CD4-positive, alpha-beta T cell (primary cell): ENCODE results near the gene ENGASE. TPM values are rescaled to one million over a fixed set of nuclear protein-coding genes. Genes with fewer than 3 reads are reported as not detected.
A peak's percentile ranks its signal among the peaks of the same experiment; 100 is the strongest.

Experiments used
- ATAC-seq: fragments of 200-7000 bp; cut with Tn5 transposase; one replicate; pipeline ENCODE4 v1.10.0; 2022; ENCODE audit warnings: mild to moderate bottlenecking; ENCODE audit not compliant: poor library complexity
- CTCF ChIA-PET: fragments of 350-600 bp; sonication (Branson Sonifier 250); formaldehyde crosslinking; loops from one replicate; lab custom pipeline; 2021; ENCODE audit warnings: antibody characterized with exemption, inconsistent platforms; lab: Charles Lee
- POLR2A ChIA-PET: fragments of 350-600 bp; sonication (Branson Sonifier 250); formaldehyde crosslinking; loops from one replicate; lab custom pipeline; 2021; ENCODE audit warnings: antibody characterized with exemption, inconsistent platforms; lab: Charles Lee
- DNase-seq, 14 experiments: peaks; one replicate each; pipeline ENCODE4 v3.0.0-alpha.2; 2013 to 2020; ENCODE audit warnings: mixed read lengths in 2 of 14
- H3K27ac ChIP-seq, 2 donors: one replicate each; pipeline versions ENCODE4 v1.5.1 to v1.7.0; 2013; ENCODE audit warnings: low read length in 2 of 2, low read depth in 1 of 2, mild to moderate bottlenecking in 1 of 2
- H3K27me3 ChIP-seq, 2 experiments: 1 replicate in 1 of 2; 2 replicates in 1 of 2; pipeline versions ENCODE4 v1.6.1 to v1.7.0; 2013; ENCODE audit warnings: low read length in 2 of 2, control low read depth in 1 of 2, mild to moderate bottlenecking in 1 of 2, moderate library complexity in 1 of 2; ENCODE audit not compliant: insufficient read depth in 2 of 2, control insufficient read depth in 1 of 2
- H3K36me3 ChIP-seq: one replicate; pipeline ENCODE4 v1.6.1; 2013; ENCODE audit warnings: low read length, control low read depth; ENCODE audit not compliant: insufficient read depth
- H3K4me1 ChIP-seq: one replicate; pipeline ENCODE4 v1.6.1; 2013; ENCODE audit warnings: low read length, control low read depth; ENCODE audit not compliant: insufficient read depth
- H3K4me3 ChIP-seq: one replicate; pipeline ENCODE4 v1.5.1; 2013; ENCODE audit warnings: mild to moderate bottlenecking, low read length, moderate library complexity
- H3K9me3 ChIP-seq, 2 experiments: 1 replicate in 1 of 2; 2 replicates in 1 of 2; pipeline versions ENCODE4 v1.6.1 to v1.7.0; 2013; ENCODE audit warnings: low read length in 2 of 2, mild to moderate bottlenecking in 2 of 2, control low read depth in 1 of 2, moderate library complexity in 1 of 2; ENCODE audit not compliant: control insufficient read depth in 1 of 2, insufficient read depth in 1 of 2
- H3K27ac Mint-ChIP-seq: one replicate; pipeline ENCODE4 v1.8.0; 2020; ENCODE audit warnings: mixed read lengths
- H3K27me3 Mint-ChIP-seq: one replicate; pipeline ENCODE4 v1.8.0; 2021; ENCODE audit warnings: mixed read lengths
- H3K36me3 Mint-ChIP-seq: one replicate; pipeline ENCODE4 v1.8.0; 2021; ENCODE audit warnings: low read depth, mixed read lengths
- H3K4me1 Mint-ChIP-seq: one replicate; pipeline ENCODE4 v1.8.0; 2021; ENCODE audit warnings: low read depth, mixed read lengths
- H3K4me3 Mint-ChIP-seq: one replicate; pipeline ENCODE4 v1.8.0; 2020; ENCODE audit warnings: mild to moderate bottlenecking, mixed read lengths
- H3K9me3 Mint-ChIP-seq: one replicate; pipeline ENCODE4 v1.8.0; 2020; ENCODE audit warnings: mixed read lengths
- CTCF ChIP-seq: fragments of 200-600 bp; IDR thresholded peaks from one replicate; pipeline ENCODE4 v1.8.0; 2022; ENCODE audit warnings: antibody characterized with exemption, mild to moderate bottlenecking
- intact Hi-C, 2 experiments: fragments of 100-400 bp; cut with DNase I in 1 of 2; cut with micrococcal nuclease in 1 of 2; formaldehyde crosslinking; loops; one replicate each; pipeline versions ENCODE4 v1.15.1 to v1.9.0; 2023 to 2025; cut with DNase I, micrococcal nuclease
- total RNA-seq, 174 experiments: library from RNA in 2 of 174; stranded (reverse) in 2 of 174; gene quantifications; one replicate each; pipeline ENCODE4 v1.2.3 and lab custom pipeline; 2021 to 2026

Gene ENGASE
- total RNA-seq, 2 experiments from 2014 or later: 49.8 to 50.9 TPM

GRCh38 chr17:79071161-79071740 lies 3.4 kb upstream of the ENGASE start:
- no peak overlapping the region for H3K27ac ChIP-seq
- Mint-ChIP-seq H3K27ac (no peak overlapping the region), H3K9me3 (no peaks in the 10 kb centered on the region), H3K27me3 (no peaks in the 10 kb centered on the region), H3K4me3 (no peak overlapping the region), H3K4me1 (peaks cover 17% of the 10 kb centered on the region), H3K36me3 (peaks cover 4% of the 10 kb centered on the region)
- POLR2A ChIA-PET: no interaction called here
- no peak for ATAC-seq
- no peak overlapping the region for H3K4me3 ChIP-seq
- no peaks in the 10 kb centered on the region for H3K9me3 ChIP-seq
- CTCF ChIA-PET: no interaction called here
- H3K36me3 ChIP-seq: no peaks in the 10 kb centered on the region
- TF ChIP-seq CTCF: no peak
- no peaks in the 10 kb centered on the region for H3K27me3 ChIP-seq
- intact Hi-C loops: loop anchor here in 1 of 2 experiments (10.0 kb wide), 1 partner anchor 924 kb away; no protein-coding TSS in a partner anchor
- no peak for DNase-seq
- H3K4me1 ChIP-seq: peaks cover 24% of the 10 kb centered on the region

GRCh38 chr17:79072544-79072943 lies 2.1 kb upstream of the ENGASE start:
- no peak overlapping the region for H3K4me3 ChIP-seq
- H3K9me3 ChIP-seq: no peaks in the 10 kb centered on the region
- peaks cover 20% of the 10 kb centered on the region for H3K4me1 Mint-ChIP-seq
- H3K27me3 ChIP-seq: no peaks in the 10 kb centered on the region
- no peaks in the 10 kb centered on the region for H3K9me3 Mint-ChIP-seq
- ATAC-seq (no peak), DNase-seq (peak in 1 of 14 experiments; percentile 18)
- intact Hi-C loops: loop anchor here in 1 of 2 experiments (10.0 kb wide), 1 partner anchor 922 kb away; no protein-coding TSS in a partner anchor
- H3K36me3 Mint-ChIP-seq: peaks cover 4% of the 10 kb centered on the region
- no peak overlapping the region for H3K27ac ChIP-seq
- POLR2A ChIA-PET: no interaction called here
- peaks cover 2% of the 10 kb centered on the region for H3K36me3 ChIP-seq
- no peaks in the 10 kb centered on the region for H3K27me3 Mint-ChIP-seq
- no peak overlapping the region for H3K27ac Mint-ChIP-seq
- no peak for TF ChIP-seq CTCF
- peak overlapping the region; percentile 34 for H3K4me3 Mint-ChIP-seq
- CTCF ChIA-PET: interaction anchor here (1.1 kb wide), 1 partner anchor 15 kb away, joined by 3 read pairs; no protein-coding TSS in a partner anchor
- H3K4me1 ChIP-seq: peaks cover 28% of the 10 kb centered on the region

GRCh38 chr17:79073016-79073705 lies 1.5 kb upstream of the ENGASE start:
- Histone ChIP-seq H3K27ac (no peak overlapping the region), H3K9me3 (no peaks in the 10 kb centered on the region), H3K4me1 (peaks cover 28% of the 10 kb centered on the region), H3K36me3 (peaks cover 4% of the 10 kb centered on the region), H3K27me3 (no peaks in the 10 kb centered on the region), H3K4me3 (no peak overlapping the region)
- Mint-ChIP-seq H3K9me3 (no peaks in the 10 kb centered on the region), H3K27me3 (no peaks in the 10 kb centered on the region), H3K4me3 (peak overlapping the region; percentile 30), H3K4me1 (peaks cover 20% of the 10 kb centered on the region), H3K27ac (no peak overlapping the region), H3K36me3 (peaks cover 4% of the 10 kb centered on the region)
- TF ChIP-seq CTCF: no peak
- intact Hi-C loops: loop anchor here in 1 of 2 experiments (10.0 kb wide), 1 partner anchor 922 kb away; no protein-coding TSS in a partner anchor
- DNase-seq (peak in 1 of 14 experiments; percentile 13), ATAC-seq (no peak)
- ChIA-PET CTCF (interaction anchor here (1.1 to 1.5 kb wide), 2 partner anchors 9 to 14 kb away, joined by 3 to 6 read pairs; no protein-coding TSS in a partner anchor), POLR2A (no interaction called here)
